Measurements from ENCODE around the gene ANKUB1.
A peak's percentile ranks its signal among the peaks of the same experiment; 100 is the strongest.

ANKUB1 gene

DNA sequence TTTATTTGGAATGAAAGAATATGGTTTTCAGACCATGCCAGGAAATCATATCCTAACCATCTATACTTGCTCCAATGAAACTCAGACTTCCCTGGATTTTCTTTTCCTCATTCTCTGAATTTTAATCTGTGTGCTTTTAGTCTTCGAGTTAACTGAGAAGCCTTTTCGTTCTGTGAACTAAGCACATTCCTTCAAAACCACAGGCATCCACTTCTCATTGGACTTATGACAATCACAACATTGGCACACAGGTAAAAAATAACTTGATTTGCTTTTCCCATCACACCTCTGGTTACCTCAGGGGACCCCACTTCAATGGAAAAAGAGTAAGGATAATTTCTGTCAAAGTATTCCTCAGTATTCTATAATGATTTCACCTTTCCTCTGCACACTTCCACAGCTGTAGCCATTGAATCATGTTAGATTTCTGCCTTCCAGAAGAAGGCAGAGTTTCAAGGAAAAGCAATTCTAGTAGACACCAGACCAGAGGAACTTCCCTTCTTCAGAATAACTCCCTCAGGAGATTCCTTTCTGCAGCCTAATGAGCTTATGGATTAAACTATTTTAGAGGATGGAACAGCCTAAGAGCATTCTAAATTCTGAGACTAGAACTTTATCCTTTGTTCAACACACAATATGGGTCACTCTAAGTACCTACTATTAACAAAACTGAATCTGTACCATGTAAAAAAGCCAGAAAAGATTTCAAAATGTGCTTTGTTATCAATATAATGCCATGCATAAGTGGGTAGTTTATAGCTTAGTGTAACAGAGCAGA, 56.0 kb downstream of the ANKUB1 start:
- TF ChIP-seq, protein P1, sequence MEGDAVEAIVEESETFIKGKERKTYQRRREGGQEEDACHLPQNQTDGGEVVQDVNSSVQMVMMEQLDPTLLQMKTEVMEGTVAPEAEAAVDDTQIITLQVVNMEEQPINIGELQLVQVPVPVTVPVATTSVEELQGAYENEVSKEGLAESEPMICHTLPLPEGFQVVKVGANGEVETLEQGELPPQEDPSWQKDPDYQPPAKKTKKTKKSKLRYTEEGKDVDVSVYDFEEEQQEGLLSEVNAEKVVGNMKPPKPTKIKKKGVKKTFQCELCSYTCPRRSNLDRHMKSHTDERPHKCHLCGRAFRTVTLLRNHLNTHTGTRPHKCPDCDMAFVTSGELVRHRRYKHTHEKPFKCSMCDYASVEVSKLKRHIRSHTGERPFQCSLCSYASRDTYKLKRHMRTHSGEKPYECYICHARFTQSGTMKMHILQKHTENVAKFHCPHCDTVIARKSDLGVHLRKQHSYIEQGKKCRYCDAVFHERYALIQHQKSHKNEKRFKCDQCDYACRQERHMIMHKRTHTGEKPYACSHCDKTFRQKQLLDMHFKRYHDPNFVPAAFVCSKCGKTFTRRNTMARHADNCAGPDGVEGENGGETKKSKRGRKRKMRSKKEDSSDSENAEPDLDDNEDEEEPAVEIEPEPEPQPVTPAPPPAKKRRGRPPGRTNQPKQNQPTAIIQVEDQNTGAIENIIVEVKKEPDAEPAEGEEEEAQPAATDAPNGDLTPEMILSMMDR (IDR thresholded peaks at IDR 0.05): no peak

DNA sequence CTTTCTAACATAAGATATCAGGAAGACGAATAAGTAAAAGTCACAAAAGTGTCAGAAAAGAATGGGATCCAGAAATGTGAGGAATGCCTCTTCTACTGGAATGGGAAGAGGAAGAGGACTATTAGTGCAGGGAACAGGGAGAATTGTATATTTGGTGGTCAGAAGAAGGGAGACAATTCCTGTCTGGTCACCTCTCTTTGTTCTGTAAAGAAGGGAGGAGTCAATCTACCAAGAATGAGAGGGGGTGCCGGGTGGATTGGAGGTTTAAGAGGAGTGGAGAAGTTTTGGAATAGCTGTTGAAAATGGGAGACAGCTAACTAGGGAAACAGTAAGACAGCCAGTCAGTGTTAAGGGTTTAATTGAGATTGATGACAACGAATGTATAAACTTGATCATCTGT, 60.1 kb downstream of the ANKUB1 start:
- TF ChIP-seq, protein P1 (IDR thresholded peaks at IDR 0.05): no peak

DNA sequence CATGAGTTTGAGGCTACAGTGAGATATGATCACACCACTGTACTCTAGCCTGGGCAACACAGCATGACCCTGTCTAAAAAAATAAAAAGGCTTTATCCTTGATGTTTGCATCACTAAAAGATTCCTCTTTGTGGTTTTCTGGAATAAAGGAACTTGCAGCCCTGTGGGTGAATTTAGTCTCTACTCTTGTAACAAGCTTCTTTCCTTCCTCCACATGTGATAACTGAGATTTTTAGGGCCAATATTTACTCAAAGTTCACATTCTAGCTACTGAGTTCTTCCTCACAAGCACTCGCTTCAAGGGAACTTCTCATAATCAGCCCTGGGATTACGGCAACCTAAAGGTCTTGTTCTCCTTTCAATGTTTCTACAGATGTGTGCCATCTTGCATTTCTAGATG, 64.7 kb downstream of the ANKUB1 start:
- TF ChIP-seq, protein P1 (IDR thresholded peaks at IDR 0.05): no peak

DNA sequence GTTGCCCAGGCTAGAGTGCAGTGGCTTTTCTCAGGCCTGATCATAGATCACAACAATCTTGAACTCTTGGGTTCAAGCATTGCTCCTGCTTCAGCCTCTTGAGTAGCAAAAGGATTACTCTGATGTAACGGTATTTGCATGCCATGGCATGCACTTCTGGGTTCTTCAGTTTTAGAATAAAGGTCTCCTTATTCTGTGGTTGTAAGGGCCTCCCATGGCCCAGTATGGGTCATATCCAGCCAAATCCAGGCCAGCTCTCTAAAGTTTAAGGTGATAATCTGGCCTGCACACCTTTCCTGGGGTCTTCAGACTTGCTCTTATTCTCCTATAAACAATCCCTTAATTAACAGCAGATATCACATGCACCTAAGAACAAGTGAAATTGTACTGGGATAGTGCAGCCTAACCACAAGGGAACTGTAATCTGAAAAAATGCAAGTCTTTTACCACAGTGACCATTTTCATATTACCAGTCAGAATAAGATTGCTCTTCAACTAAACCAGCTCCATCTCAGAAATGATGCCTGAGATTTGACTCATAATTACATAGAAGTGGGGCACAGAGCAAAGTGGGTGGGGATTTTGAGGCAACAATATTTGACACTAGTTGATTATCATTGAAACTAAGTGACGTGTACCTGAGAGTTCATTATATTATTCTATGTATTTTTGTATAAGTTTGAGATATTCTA, 65.5 kb downstream of the ANKUB1 start:
- TF ChIP-seq, protein P1 (IDR thresholded peaks at IDR 0.05): no peak

DNA sequence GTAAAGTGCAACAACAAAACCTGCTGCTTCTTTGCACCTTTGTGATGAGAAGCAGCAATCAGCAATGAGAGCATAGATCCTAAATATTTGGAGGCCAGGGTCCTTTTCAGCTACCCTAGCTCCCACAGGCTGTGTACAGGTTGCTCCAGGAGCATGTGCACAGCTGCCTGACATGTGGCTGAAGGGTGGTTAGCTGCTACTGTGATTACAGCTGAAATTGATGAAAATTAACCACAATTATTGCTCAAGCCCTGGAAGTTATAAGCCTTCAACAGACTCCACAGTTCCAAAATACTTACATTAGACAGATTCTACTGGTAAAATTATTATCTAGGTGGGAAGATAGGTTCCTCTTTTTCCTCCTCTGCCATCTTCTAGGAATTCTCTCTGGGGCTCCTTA, 68.6 kb downstream of the ANKUB1 start:
- TF ChIP-seq, protein P1 (IDR thresholded peaks at IDR 0.05): no peak

DNA sequence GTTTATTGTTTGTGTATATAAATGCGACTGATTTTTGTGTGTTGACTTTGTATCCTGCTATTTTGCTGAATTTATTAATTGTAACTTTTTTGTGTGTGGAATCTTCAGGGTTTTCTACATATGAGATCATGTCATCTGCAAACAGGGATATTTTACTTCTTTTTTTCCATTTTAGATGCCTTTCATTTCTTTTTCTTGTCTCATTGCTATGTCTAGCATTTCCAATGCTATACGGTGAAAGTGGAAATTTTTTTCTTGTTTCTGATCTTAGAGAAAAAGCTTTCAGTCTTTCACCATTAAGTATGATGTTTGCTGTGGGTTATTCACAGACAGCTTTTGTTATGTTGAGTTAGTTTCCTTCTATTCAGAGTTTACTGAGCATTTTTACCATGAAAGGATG, 71.4 kb downstream of the ANKUB1 start:
- TF ChIP-seq, protein P1 (IDR thresholded peaks at IDR 0.05): no peak

DNA sequence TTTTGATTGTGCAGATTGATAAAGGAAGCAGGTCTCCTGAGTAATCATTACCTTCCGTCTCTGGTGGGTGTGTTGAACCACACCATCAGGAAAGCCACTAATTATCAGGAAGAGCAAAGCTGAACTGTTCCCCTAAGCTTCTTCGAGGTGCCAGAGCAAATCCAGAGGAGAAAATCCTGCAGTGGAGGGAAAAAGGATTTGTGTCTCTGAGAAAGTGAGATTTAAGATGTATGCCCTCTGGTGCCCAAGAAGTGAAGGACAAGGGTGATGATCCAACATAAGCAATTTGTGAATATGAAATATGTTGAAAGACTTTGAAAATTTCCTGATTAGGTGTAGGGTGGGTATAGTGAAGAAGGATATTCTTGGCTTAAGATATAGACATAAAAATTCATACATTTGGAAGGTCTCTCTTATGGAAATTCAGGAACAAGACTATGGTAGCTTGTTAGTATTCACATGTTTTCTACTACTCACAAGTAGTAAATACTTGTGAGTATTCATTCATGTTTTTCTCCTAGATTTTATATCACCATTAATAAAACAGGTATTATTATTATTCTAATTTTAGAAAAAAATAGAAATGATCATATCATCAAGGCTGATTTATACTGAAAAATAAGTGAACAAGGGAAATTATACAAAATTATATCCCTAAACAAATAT, 74.8 kb downstream of the ANKUB1 start:
- TF ChIP-seq, protein P1 (IDR thresholded peaks at IDR 0.05): peak; percentile 71
